ENCODE measurements around the gene OSBPL1A.

Gene OSBPL1A

GRCh38 chr18:24319757-24320156, 77.9 kb downstream of the OSBPL1A start:
- peak; percentile 60 for DNase-seq
- Histone ChIP-seq H3K4me3 (ENCODE audit: low read depth, low read length) (no peak overlapping the region), H3K36me3 (no peaks in the 10 kb centered on the region), H3K4me1 (0 out of 2 replicates have a peak, but pooled peaks cover 5% of the 10 kb centered on the region), H3K27me3 (no peaks in the 10 kb centered on the region), H3K9me3 (no peaks in the 10 kb centered on the region)
- TF ChIP-seq, protein P1, sequence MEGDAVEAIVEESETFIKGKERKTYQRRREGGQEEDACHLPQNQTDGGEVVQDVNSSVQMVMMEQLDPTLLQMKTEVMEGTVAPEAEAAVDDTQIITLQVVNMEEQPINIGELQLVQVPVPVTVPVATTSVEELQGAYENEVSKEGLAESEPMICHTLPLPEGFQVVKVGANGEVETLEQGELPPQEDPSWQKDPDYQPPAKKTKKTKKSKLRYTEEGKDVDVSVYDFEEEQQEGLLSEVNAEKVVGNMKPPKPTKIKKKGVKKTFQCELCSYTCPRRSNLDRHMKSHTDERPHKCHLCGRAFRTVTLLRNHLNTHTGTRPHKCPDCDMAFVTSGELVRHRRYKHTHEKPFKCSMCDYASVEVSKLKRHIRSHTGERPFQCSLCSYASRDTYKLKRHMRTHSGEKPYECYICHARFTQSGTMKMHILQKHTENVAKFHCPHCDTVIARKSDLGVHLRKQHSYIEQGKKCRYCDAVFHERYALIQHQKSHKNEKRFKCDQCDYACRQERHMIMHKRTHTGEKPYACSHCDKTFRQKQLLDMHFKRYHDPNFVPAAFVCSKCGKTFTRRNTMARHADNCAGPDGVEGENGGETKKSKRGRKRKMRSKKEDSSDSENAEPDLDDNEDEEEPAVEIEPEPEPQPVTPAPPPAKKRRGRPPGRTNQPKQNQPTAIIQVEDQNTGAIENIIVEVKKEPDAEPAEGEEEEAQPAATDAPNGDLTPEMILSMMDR (IDR thresholded peaks at IDR 0.05; ENCODE audit: low read depth, low read length) = no peak

GRCh38 chr18:24317370-24317769, 80.3 kb downstream of the OSBPL1A start:
- no peaks in the 10 kb centered on the region for H3K9me3 ChIP-seq
- H3K4me3 ChIP-seq (ENCODE audit: low read depth, low read length) = no peak overlapping the region
- no peak for DNase-seq
- H3K27me3 ChIP-seq = no peaks in the 10 kb centered on the region
- no peaks in the 10 kb centered on the region for H3K36me3 ChIP-seq
- TF ChIP-seq, protein P1 (IDR thresholded peaks at IDR 0.05; ENCODE audit: low read depth, low read length) = no peak
- 0 out of 2 replicates have a peak, but pooled peaks cover 5% of the 10 kb centered on the region for H3K4me1 ChIP-seq

DNA sequence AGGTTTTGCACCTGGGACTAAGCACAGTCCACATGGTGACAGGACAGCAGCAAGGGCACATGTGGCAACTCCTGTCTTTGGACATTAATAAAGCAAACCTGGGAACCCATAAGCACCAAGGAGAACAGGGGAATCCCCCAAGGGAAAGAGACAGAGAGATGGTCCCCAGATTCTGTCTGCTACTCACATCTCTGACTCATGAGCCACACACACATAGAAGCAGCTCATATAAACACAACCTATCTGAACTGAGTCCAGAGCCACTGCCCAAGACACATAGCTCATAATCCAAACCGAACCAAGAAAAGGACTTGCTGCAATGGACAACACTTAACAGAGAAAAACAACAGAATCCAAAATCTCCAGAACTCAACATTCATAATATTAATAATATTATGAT, 82.5 kb downstream of the OSBPL1A start:
- Histone ChIP-seq H3K36me3 (no peaks in the 10 kb centered on the region), H3K27me3 (no peaks in the 10 kb centered on the region)
- TF ChIP-seq, protein P1 (IDR thresholded peaks at IDR 0.05; ENCODE audit: low read depth, low read length) = no peak

DNA sequence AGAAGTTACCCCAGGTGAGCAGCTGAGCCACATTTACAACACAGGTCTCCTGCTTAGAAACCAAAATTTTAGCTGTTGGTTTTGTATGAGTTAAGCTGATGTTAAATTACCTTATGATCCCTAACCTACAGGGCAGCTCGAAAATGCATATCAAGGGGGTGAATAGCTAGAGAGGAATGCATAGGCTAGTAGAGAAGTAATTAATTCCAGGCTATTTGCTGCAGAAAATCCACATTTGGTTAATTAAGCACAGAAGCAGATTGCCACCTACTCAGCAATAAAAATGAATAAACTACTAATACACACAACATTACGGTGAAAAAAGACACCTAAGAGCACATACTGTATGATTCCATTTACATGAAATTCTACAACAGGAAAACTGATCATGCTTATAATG, 91.4 kb downstream of the OSBPL1A start:
- Histone ChIP-seq H3K4me1 (no peaks in the 10 kb centered on the region), H3K4me3 (ENCODE audit: low read depth, low read length) (no peak overlapping the region), H3K9me3 (no peaks in the 10 kb centered on the region), H3K36me3 (no peaks in the 10 kb centered on the region), H3K27me3 (no peaks in the 10 kb centered on the region)
- TF ChIP-seq, protein P1 (IDR thresholded peaks at IDR 0.05; ENCODE audit: low read depth, low read length) = no peak
- no peak for DNase-seq

More for the DNA sequence above, 82.5 kb downstream of the OSBPL1A start:
- Histone ChIP-seq H3K9me3 (no peaks in the 10 kb centered on the region), H3K4me1 (0 out of 2 replicates have a peak, but pooled peaks cover 5% of the 10 kb centered on the region), H3K4me3 (ENCODE audit: low read depth, low read length) (no peak overlapping the region)
- no peak for DNase-seq

DNA sequence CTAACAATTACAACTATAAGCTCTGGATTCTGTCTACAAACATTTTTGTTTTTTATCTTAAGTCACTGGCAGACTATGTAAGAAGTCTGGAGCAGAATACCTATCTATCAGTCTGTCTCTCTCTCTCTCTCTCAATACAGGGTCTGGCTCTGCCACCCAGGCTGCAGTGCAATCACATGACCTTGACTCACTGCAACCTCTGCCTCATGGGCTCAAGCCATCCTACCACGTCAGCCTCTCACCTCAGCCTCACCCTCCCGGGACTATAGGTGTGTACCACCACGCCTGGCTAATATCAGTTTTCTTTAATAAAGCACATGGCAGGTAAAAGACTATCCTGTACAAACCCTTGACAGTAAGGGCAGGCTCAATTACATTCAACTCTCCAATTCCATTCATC, 96.9 kb downstream of the OSBPL1A start:
- no peaks in the 10 kb centered on the region for H3K27me3 ChIP-seq
- no peaks in the 10 kb centered on the region for H3K36me3 ChIP-seq
- H3K9me3 ChIP-seq = no peaks in the 10 kb centered on the region
- no peak overlapping the region for H3K4me3 ChIP-seq (ENCODE audit: low read depth, low read length)
- TF ChIP-seq, protein P1 (IDR thresholded peaks at IDR 0.05; ENCODE audit: low read depth, low read length) = no peak
- no peaks in the 10 kb centered on the region for H3K4me1 ChIP-seq
- DNase-seq = no peak

GRCh38 chr18:24296276-24296675, 101.3 kb downstream of the OSBPL1A start:
- Histone ChIP-seq H3K27me3 (no peaks in the 10 kb centered on the region), H3K36me3 (no peaks in the 10 kb centered on the region), H3K4me3 (ENCODE audit: low read depth, low read length) (no peak overlapping the region), H3K4me1 (no peaks in the 10 kb centered on the region), H3K9me3 (no peaks in the 10 kb centered on the region)
- DNase-seq = no peak
- TF ChIP-seq, protein P1 (IDR thresholded peaks at IDR 0.05; ENCODE audit: low read depth, low read length) = no peak
